A549 (cell line): ENCODE results near the gene DDR2.

Experiments used
- CTCF ChIP-seq: fragments of >200 bp; sonication (Bioruptor Twin); formaldehyde crosslinking; IDR thresholded peaks from 3 replicates; pipeline ENCODE4 v1.5.1; 2016
- EP300 ChIP-seq, 2 experiments: fragments of >200 bp; sonication (Bioruptor Twin); formaldehyde crosslinking; IDR thresholded peaks; 2 replicates in 1 of 2; 3 replicates in 1 of 2; pipeline ENCODE4 v1.6.1; 2016 to 2017
- MAX ChIP-seq: IDR thresholded peaks from 2 replicates; pipeline ENCODE4 v1.6.1; 2012
- RARB ChIP-seq: fragments of 250-450 bp; sonication (Bioruptor Pico); IDR thresholded peaks from 2 replicates; pipeline ENCODE4 v1.8.0; 2021; ENCODE audit warnings: mild to moderate bottlenecking, moderate library complexity
- RCOR1 ChIP-seq: fragments of 150-350 bp; IDR thresholded peaks from 2 replicates; pipeline ENCODE4 v1.6.1; 2014; ENCODE audit warnings: antibody characterized with exemption, low read length, low read depth
- RNF2 ChIP-seq: fragments of 200-600 bp; sonication (generic); IDR thresholded peaks from 2 replicates; pipeline ENCODE4 v1.6.1; 2016; ENCODE audit warnings: low read depth, mild to moderate bottlenecking, antibody characterized with exemption, moderate library complexity, borderline replicate concordance
- TFCP2L1 ChIP-seq: fragments of 250-450 bp; sonication (Bioruptor Pico); IDR thresholded peaks from 2 replicates; pipeline ENCODE4 v1.5.0; 2021; ENCODE audit warnings: mild to moderate bottlenecking
- TF ChIP-seq, protein P1 (sequence below): fragments of 250-450 bp; sonication (Bioruptor Pico); IDR thresholded peaks from 2 replicates; pipeline ENCODE4 v1.5.0; 2021; ENCODE audit warnings: mild to moderate bottlenecking, moderate library complexity, borderline replicate concordance
- TF ChIP-seq, protein P2 (sequence below): fragments of 200-600 bp; sonication (generic); IDR thresholded peaks from 2 replicates; pipeline ENCODE4 v1.6.1; 2016; ENCODE audit warnings: antibody characterized with exemption, mild to moderate bottlenecking, moderate library complexity

DNA sequence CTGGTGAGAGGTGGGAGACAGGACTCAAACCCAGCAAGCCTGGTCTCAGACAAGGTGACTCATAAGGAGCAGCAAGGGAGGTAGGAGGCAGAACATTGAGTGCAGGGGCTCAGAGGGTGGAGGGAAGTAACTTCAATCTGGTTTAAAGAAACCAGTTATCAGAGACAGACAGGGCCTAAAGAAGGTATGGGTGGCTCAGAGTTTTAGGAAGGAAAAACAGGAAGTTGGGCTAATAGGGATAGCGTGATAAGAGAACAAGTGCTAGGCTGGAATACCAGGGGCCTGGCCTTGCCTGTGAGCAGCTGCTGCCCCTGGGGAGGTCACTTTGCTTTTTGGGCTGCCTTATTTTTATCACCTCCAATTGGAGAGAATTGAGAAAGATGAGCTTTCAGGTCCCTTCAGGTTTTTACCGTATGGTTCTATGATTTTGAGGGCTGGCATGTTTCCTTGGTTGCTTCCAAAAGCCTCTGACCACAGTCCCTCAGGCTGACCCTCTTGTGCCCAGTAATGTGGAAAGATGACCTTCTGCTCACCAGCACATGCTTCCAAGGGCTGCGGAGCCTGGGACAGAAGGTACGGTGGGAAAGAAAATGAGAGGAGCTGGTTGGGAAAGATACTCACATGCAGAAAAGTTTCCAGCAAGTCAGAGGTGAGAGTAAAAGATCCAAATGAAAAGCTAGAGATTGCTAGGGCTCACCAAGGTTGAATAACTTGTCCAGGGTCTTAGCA, 77.0 kb downstream of the DDR2 start:
- TF ChIP-seq CTCF (no peak), RNF2 (no peak), EP300 (IDR thresholded peaks at IDR 0.05) (no peak), MAX (no peak), TFCP2L1 (CRISPR knock-in tag) (no peak), RARB (CRISPR knock-in tag) (no peak), RCOR1 (no peak)
- TF ChIP-seq, protein P1, sequence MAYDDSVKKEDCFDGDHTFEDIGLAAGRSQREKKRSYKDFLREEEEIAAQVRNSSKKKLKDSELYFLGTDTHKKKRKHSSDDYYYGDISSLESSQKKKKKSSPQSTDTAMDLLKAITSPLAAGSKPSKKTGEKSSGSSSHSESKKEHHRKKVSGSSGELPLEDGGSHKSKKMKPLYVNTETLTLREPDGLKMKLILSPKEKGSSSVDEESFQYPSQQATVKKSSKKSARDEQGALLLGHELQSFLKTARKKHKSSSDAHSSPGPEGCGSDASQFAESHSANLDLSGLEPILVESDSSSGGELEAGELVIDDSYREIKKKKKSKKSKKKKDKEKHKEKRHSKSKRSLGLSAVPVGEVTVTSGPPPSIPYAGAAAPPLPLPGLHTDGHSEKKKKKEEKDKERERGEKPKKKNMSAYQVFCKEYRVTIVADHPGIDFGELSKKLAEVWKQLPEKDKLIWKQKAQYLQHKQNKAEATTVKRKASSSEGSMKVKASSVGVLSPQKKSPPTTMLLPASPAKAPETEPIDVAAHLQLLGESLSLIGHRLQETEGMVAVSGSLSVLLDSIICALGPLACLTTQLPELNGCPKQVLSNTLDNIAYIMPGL (CRISPR knock-in tag), result no peak
- TF ChIP-seq, protein P2, sequence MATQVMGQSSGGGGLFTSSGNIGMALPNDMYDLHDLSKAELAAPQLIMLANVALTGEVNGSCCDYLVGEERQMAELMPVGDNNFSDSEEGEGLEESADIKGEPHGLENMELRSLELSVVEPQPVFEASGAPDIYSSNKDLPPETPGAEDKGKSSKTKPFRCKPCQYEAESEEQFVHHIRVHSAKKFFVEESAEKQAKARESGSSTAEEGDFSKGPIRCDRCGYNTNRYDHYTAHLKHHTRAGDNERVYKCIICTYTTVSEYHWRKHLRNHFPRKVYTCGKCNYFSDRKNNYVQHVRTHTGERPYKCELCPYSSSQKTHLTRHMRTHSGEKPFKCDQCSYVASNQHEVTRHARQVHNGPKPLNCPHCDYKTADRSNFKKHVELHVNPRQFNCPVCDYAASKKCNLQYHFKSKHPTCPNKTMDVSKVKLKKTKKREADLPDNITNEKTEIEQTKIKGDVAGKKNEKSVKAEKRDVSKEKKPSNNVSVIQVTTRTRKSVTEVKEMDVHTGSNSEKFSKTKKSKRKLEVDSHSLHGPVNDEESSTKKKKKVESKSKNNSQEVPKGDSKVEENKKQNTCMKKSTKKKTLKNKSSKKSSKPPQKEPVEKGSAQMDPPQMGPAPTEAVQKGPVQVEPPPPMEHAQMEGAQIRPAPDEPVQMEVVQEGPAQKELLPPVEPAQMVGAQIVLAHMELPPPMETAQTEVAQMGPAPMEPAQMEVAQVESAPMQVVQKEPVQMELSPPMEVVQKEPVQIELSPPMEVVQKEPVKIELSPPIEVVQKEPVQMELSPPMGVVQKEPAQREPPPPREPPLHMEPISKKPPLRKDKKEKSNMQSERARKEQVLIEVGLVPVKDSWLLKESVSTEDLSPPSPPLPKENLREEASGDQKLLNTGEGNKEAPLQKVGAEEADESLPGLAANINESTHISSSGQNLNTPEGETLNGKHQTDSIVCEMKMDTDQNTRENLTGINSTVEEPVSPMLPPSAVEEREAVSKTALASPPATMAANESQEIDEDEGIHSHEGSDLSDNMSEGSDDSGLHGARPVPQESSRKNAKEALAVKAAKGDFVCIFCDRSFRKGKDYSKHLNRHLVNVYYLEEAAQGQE, result no peak
